WTC11 (cell line): ENCODE results near the gene PTPN2. TPM values are rescaled to one million over a fixed set of nuclear protein-coding genes. Genes with fewer than 3 reads are reported as not detected.

Source experiments
- ATAC-seq: fragments of 200-7000 bp; cut with Tn5 transposase; 2 replicates; pipeline ENCODE4 v1.10.0; 2021; ENCODE audit warnings: mild to moderate bottlenecking, moderate library complexity
- CTCF ChIA-PET: fragments of 300-600 bp; sonication (Branson Sonifier 250); formaldehyde crosslinking; loops from one replicate; lab custom pipeline; 2021; ENCODE audit warnings: antibody characterized with exemption; lab: Charles Lee
- POLR2A ChIA-PET: fragments of 350-600 bp; sonication (Branson Sonifier 250); formaldehyde crosslinking; loops from one replicate; lab custom pipeline; 2021; ENCODE audit warnings: antibody characterized with exemption; lab: Charles Lee
- DNase-seq: peaks from one replicate; pipeline ENCODE4 v3.0.0; 2021; ENCODE audit warnings: low spot score
- H3K27ac Mint-ChIP-seq: 2 replicates; pipeline ENCODE4 v1.8.0; 2021; ENCODE audit warnings: mixed read lengths
- H3K27me3 Mint-ChIP-seq: 2 replicates; pipeline ENCODE4 v1.8.0; 2021; ENCODE audit warnings: low read depth, mild to moderate bottlenecking, moderate library complexity, mixed read lengths
- H3K36me3 Mint-ChIP-seq: 2 replicates; pipeline ENCODE4 v1.8.0; 2021; ENCODE audit warnings: mixed read lengths
- H3K4me1 Mint-ChIP-seq: 2 replicates; pipeline ENCODE4 v1.8.0; 2022; ENCODE audit warnings: mixed read lengths
- H3K4me3 Mint-ChIP-seq: 2 replicates; pipeline ENCODE4 v1.8.0; 2021; ENCODE audit warnings: mild to moderate bottlenecking, moderate library complexity, mixed read lengths
- H3K9me3 Mint-ChIP-seq: 2 replicates; pipeline ENCODE4 v1.8.0; 2021; ENCODE audit warnings: mixed read lengths
- CBFB ChIP-seq: sonication (generic); formaldehyde crosslinking; IDR thresholded peaks from 2 replicates; pipeline ENCODE4 v1.8.1; 2022; ENCODE audit warnings: mild to moderate bottlenecking, low read depth, missing genetic modification reagents
- ESRRA ChIP-seq: sonication (generic); formaldehyde crosslinking; IDR thresholded peaks from 2 replicates; pipeline ENCODE4 v1.8.1; 2022; ENCODE audit warnings: mild to moderate bottlenecking, missing genetic modification reagents, borderline replicate concordance
- ETV6 ChIP-seq: sonication (generic); formaldehyde crosslinking; IDR thresholded peaks from 2 replicates; pipeline ENCODE4 v1.8.1; 2022; ENCODE audit warnings: mild to moderate bottlenecking, missing genetic modification reagents
- GTF2I ChIP-seq: fragments of 250-450 bp; sonication (Bioruptor Pico); conservative IDR thresholded peaks from 2 replicates; pipeline ENCODE4 v1.4.0; 2021; ENCODE audit warnings: mild to moderate bottlenecking
- NFYB ChIP-seq: sonication (generic); formaldehyde crosslinking; conservative IDR thresholded peaks from 2 replicates; pipeline ENCODE4 v1.8.0; 2022; ENCODE audit warnings: low read depth, missing genetic modification reagents
- NR1H2 ChIP-seq: sonication (generic); formaldehyde crosslinking; IDR thresholded peaks from 2 replicates; pipeline ENCODE4 v1.9.0; 2021; ENCODE audit warnings: mild to moderate bottlenecking, moderate library complexity, missing genetic modification reagents
- SMAD3 ChIP-seq: sonication (generic); formaldehyde crosslinking; IDR thresholded peaks from 2 replicates; pipeline ENCODE4 v1.8.0; 2022; ENCODE audit warnings: missing genetic modification reagents, mild to moderate bottlenecking, borderline replicate concordance
- SOX15 ChIP-seq: fragments of 250-450 bp; sonication (Bioruptor Pico); IDR thresholded peaks from 2 replicates; pipeline ENCODE4 v1.9.0; 2021; ENCODE audit warnings: mild to moderate bottlenecking
- TEAD4 ChIP-seq: sonication (generic); formaldehyde crosslinking; IDR thresholded peaks from 2 replicates; pipeline ENCODE4 v1.8.0; 2022; ENCODE audit warnings: mild to moderate bottlenecking, missing genetic modification reagents
- ZNF219 ChIP-seq: sonication (generic); formaldehyde crosslinking; IDR thresholded peaks from 2 replicates; pipeline ENCODE4 v1.8.0; 2023; ENCODE audit warnings: missing genetic modification reagents, mild to moderate bottlenecking, borderline replicate concordance
- ZNF263 ChIP-seq: sonication (generic); formaldehyde crosslinking; IDR thresholded peaks from 2 replicates; pipeline ENCODE4 v1.8.1; 2022; ENCODE audit warnings: low read depth, mild to moderate bottlenecking, moderate library complexity, missing genetic modification reagents
- ZNF317 ChIP-seq: sonication (generic); formaldehyde crosslinking; IDR thresholded peaks from 2 replicates; pipeline ENCODE4 v1.8.1; 2023; ENCODE audit warnings: low read depth, mild to moderate bottlenecking, moderate library complexity, missing genetic modification reagents, borderline replicate concordance
- ZNF396 ChIP-seq: fragments of 250-450 bp; sonication (Bioruptor Pico); IDR thresholded peaks from 2 replicates; pipeline ENCODE4 v1.8.0; 2021; ENCODE audit warnings: mild to moderate bottlenecking, moderate library complexity, borderline replicate concordance
- total RNA-seq: library from RNA; stranded (reverse); gene quantifications from 3 replicates; pipeline ENCODE4 v1.2.3, GENCODE V29; 2021
- TF ChIP-seq, protein P1 (sequence below): sonication (generic); formaldehyde crosslinking; IDR thresholded peaks from 2 replicates; pipeline ENCODE4 v1.8.1; 2023; ENCODE audit warnings: mild to moderate bottlenecking, missing genetic modification reagents
- TF ChIP-seq, protein P2 (sequence below): fragments of 250-450 bp; sonication (Bioruptor Pico); IDR thresholded peaks from 2 replicates; pipeline ENCODE4 v1.9.0; 2021; ENCODE audit warnings: moderate library complexity, mild to moderate bottlenecking, inconsistent platforms, borderline replicate concordance
- TF ChIP-seq, protein P3 (sequence below): sonication (generic); formaldehyde crosslinking; IDR thresholded peaks from 2 replicates; pipeline ENCODE4 v1.8.1; 2022; ENCODE audit warnings: mild to moderate bottlenecking, moderate library complexity, missing genetic modification reagents
- TF ChIP-seq, protein P4 (sequence below): fragments of 250-450 bp; sonication (Bioruptor Pico); conservative IDR thresholded peaks from 2 replicates; pipeline ENCODE4 v1.9.0; 2021; ENCODE audit warnings: mild to moderate bottlenecking
- TF ChIP-seq, protein P5 (sequence below): sonication (generic); formaldehyde crosslinking; IDR thresholded peaks from 2 replicates; pipeline ENCODE4 v1.8.0; 2022; ENCODE audit warnings: mild to moderate bottlenecking, missing genetic modification reagents
- TF ChIP-seq, protein P6 (sequence below): sonication (generic); formaldehyde crosslinking; IDR thresholded peaks from 2 replicates; pipeline ENCODE4 v1.8.1; 2022; ENCODE audit warnings: low read depth, missing genetic modification reagents, borderline replicate concordance
- TF ChIP-seq, protein P7 (sequence below): sonication (generic); formaldehyde crosslinking; IDR thresholded peaks from 2 replicates; pipeline ENCODE4 v1.8.1; 2023; ENCODE audit warnings: mild to moderate bottlenecking, moderate library complexity, missing genetic modification reagents

The PTPN2 gene
- total RNA-seq, 1 experiment from 2014 or later = 37.7 TPM

DNA sequence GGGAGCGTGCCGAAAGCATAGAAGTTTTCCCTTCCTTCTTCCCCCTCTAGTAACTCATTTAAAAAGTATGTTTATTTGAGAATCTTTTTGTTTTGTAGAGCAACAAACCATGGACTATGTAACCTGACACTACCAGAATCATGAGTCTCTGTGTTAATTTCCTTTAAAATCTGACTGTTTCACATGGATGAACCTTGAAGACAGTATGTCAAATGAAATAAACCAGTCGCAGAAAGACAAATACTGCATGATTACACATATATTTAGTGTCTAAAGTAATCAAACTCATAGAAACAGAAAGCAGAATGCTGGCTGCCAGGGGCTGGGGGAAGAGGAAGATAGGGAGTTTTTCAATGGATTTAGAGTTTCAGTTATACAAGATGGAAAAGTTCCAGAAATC is 32.3 kb downstream of the PTPN2 start:
- H3K9me3 Mint-ChIP-seq = no peaks in the 10 kb centered on the region
- CTCF ChIA-PET = no interaction called here
- no peaks in the 10 kb centered on the region for H3K27me3 Mint-ChIP-seq
- DNase-seq (no peak), ATAC-seq (no peak)
- H3K27ac Mint-ChIP-seq = peak overlapping the region; percentile 63
- peaks cover 19% of the 10 kb centered on the region for H3K4me1 Mint-ChIP-seq
- TF ChIP-seq TEAD4 (CRISPR knock-in tag) = no peak
- TF ChIP-seq GTF2I (CRISPR knock-in tag) = no peak
- no peak for TF ChIP-seq ZNF396
- no peak for TF ChIP-seq NFYB
- TF ChIP-seq ETV6 (CRISPR knock-in tag) = no peak
- TF ChIP-seq CBFB = no peak
- TF ChIP-seq, protein P1, sequence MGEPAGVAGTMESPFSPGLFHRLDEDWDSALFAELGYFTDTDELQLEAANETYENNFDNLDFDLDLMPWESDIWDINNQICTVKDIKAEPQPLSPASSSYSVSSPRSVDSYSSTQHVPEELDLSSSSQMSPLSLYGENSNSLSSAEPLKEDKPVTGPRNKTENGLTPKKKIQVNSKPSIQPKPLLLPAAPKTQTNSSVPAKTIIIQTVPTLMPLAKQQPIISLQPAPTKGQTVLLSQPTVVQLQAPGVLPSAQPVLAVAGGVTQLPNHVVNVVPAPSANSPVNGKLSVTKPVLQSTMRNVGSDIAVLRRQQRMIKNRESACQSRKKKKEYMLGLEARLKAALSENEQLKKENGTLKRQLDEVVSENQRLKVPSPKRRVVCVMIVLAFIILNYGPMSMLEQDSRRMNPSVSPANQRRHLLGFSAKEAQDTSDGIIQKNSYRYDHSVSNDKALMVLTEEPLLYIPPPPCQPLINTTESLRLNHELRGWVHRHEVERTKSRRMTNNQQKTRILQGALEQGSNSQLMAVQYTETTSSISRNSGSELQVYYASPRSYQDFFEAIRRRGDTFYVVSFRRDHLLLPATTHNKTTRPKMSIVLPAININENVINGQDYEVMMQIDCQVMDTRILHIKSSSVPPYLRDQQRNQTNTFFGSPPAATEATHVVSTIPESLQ (CRISPR knock-in tag) = no peak
- no peak for TF ChIP-seq ZNF263
- TF ChIP-seq, protein P2, sequence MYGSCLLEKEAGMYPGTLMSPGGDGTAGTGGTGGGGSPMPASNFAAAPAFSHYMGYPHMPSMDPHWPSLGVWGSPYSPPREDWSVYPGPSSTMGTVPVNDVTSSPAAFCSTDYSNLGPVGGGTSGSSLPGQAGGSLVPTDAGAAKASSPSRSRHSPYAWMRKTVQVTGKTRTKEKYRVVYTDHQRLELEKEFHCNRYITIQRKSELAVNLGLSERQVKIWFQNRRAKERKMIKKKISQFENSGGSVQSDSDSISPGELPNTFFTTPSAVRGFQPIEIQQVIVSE (CRISPR knock-in tag) = no peak
- no peak for TF ChIP-seq ZNF317
- no peak overlapping the region for H3K4me3 Mint-ChIP-seq
- H3K36me3 Mint-ChIP-seq = peaks cover 7% of the 10 kb centered on the region; the same call in 1 of the 2 replicates
- POLR2A ChIA-PET = interaction anchor here (0.6 to 0.7 kb wide), 2 partner anchors 75 to 140 kb away, joined by 3 to 4 read pairs; no protein-coding TSS in a partner anchor

DNA sequence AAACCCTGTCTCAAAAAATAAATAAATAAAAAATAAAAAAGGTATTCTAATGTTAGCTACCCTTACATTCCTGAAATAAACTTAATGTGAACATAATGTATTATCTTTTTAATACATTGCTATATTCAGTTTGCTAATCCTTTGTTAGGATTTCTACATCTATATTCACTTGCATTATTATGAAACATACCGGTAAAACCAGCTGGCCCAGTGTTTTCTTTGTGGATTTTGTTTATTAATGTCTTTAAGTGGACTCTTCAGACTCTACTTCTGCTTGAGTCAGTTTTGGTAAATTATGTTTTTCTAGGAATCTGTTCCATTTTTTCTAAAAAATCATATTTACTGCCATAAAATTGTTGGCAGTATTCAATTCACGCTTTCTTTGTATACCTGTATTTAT is 34.5 kb downstream of the PTPN2 start:
- CTCF ChIA-PET = no interaction called here
- ATAC-seq (no peak), DNase-seq (no peak)
- Mint-ChIP-seq H3K27ac (no peak overlapping the region), H3K36me3 (no peaks in the 10 kb centered on the region), H3K4me3 (no peak overlapping the region), H3K27me3 (no peaks in the 10 kb centered on the region), H3K4me1 (peaks cover 12% of the 10 kb centered on the region), H3K9me3 (no peaks in the 10 kb centered on the region)
- POLR2A ChIA-PET = interaction anchor here (0.6 kb wide), 1 partner anchor 34 kb away, joined by 4 read pairs; no protein-coding TSS in a partner anchor
- TF ChIP-seq NR1H2 (CRISPR knock-in tag) (no peak), SMAD3 (CRISPR knock-in tag) (no peak), SOX15 (CRISPR knock-in tag) (no peak), ZNF219 (CRISPR knock-in tag) (no peak), ZNF396 (no peak), ESRRA (CRISPR knock-in tag) (no peak)
- TF ChIP-seq, protein P3, sequence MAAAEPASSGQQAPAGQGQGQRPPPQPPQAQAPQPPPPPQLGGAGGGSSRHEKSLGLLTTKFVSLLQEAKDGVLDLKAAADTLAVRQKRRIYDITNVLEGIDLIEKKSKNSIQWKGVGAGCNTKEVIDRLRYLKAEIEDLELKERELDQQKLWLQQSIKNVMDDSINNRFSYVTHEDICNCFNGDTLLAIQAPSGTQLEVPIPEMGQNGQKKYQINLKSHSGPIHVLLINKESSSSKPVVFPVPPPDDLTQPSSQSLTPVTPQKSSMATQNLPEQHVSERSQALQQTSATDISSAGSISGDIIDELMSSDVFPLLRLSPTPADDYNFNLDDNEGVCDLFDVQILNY (CRISPR knock-in tag) = no peak
- TF ChIP-seq, protein P4, sequence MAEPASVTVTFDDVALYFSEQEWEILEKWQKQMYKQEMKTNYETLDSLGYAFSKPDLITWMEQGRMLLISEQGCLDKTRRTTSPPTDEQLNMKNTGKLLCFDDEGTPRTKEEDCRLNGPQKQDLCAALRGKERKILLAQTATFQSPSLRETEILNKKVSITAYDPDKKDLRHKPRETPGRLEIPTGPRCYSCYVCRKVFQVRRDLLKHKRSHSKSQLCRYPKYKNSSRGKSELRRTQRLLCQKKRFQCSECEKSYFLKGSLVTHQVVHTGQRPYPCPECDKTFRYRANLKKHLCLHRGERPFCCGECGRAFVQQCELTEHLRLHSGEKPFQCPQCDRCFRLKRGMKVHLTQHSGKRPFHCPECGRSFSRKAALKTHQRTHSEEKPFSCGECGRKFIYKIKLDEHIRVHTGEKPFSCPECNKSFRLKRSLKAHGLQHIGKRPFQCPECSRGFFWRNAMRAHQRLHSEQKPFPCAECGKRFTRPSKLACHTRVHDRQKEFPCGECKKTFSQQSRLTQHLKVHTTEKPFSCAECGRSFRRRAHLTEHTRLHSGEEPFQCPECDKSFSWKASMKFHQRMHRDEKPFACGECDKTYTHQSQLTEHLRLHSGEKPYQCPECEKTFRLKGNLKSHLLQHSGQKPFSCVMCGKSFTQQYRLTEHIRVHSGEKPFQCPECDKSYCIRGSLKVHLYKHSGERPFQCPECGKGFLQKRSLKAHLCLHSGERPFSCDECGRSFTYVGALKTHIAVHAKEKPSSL (CRISPR knock-in tag) = no peak
- TF ChIP-seq, protein P5, sequence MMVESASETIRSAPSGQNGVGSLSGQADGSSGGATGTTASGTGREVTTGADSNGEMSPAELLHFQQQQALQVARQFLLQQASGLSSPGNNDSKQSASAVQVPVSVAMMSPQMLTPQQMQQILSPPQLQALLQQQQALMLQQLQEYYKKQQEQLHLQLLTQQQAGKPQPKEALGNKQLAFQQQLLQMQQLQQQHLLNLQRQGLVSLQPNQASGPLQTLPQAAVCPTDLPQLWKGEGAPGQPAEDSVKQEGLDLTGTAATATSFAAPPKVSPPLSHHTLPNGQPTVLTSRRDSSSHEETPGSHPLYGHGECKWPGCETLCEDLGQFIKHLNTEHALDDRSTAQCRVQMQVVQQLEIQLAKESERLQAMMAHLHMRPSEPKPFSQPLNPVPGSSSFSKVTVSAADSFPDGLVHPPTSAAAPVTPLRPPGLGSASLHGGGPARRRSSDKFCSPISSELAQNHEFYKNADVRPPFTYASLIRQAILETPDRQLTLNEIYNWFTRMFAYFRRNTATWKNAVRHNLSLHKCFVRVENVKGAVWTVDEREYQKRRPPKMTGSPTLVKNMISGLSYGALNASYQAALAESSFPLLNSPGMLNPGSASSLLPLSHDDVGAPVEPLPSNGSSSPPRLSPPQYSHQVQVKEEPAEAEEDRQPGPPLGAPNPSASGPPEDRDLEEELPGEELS (CRISPR knock-in tag) = no peak
- TF ChIP-seq, protein P6, sequence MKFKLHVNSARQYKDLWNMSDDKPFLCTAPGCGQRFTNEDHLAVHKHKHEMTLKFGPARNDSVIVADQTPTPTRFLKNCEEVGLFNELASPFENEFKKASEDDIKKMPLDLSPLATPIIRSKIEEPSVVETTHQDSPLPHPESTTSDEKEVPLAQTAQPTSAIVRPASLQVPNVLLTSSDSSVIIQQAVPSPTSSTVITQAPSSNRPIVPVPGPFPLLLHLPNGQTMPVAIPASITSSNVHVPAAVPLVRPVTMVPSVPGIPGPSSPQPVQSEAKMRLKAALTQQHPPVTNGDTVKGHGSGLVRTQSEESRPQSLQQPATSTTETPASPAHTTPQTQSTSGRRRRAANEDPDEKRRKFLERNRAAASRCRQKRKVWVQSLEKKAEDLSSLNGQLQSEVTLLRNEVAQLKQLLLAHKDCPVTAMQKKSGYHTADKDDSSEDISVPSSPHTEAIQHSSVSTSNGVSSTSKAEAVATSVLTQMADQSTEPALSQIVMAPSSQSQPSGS (CRISPR knock-in tag) = no peak
- TF ChIP-seq, protein P7, sequence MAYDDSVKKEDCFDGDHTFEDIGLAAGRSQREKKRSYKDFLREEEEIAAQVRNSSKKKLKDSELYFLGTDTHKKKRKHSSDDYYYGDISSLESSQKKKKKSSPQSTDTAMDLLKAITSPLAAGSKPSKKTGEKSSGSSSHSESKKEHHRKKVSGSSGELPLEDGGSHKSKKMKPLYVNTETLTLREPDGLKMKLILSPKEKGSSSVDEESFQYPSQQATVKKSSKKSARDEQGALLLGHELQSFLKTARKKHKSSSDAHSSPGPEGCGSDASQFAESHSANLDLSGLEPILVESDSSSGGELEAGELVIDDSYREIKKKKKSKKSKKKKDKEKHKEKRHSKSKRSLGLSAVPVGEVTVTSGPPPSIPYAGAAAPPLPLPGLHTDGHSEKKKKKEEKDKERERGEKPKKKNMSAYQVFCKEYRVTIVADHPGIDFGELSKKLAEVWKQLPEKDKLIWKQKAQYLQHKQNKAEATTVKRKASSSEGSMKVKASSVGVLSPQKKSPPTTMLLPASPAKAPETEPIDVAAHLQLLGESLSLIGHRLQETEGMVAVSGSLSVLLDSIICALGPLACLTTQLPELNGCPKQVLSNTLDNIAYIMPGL (CRISPR knock-in tag) = no peak
